Measurements from ENCODE around the gene KRT16. TPM values are rescaled to one million over a fixed set of nuclear protein-coding genes. Genes with fewer than 3 reads are reported as not detected.

Gene KRT16
- total and polyA plus RNA-seq, 2 of the 8 experiments (the other 6 are each of a cell fraction or from before 2014, with no cell fraction given), result not detected

- no peak overlapping the region for H3K56ac ChIP-seq (replicated peaks; ENCODE audit: insufficient read length, low read depth, low read length)
- H3K4me1 ChIP-seq (replicated peaks in 1 of 4; ENCODE audit: control insufficient read depth in 3 of 4, insufficient read depth in 4 of 4, low read length in 3 of 4), result peaks cover 0 to 19% (median 4%) of the 10 kb centered on the region in 4 experiments; a peak in 2 of 7 replicates
- no peak overlapping the region for H3K27ac ChIP-seq (ENCODE audit: low read depth, low read length)
- H2BK20ac ChIP-seq (ENCODE audit: low read length), result no peak overlapping the region
- H2BK5ac ChIP-seq (ENCODE audit: low read depth, low read length), result no peak overlapping the region
- no peak overlapping the region for H2AFZ ChIP-seq (ENCODE audit: low read length)
- no peak overlapping the region for H4K91ac ChIP-seq (replicated peaks; ENCODE audit: insufficient read length, low read length)
- ChIA-PET CTCF (ENCODE audit: partially characterized antibody) (interaction anchor here (1.6 to 4.9 kb wide), 3 partner anchors 9 to 89 kb away, joined by 4 to 50 read pairs (median 15); no protein-coding TSS in a partner anchor), POLR2A (ENCODE audit: partially characterized antibody) (interaction anchor here (0.6 kb wide), 1 partner anchor 112 kb away, joined by 3 read pairs; no protein-coding TSS in a partner anchor)
- FAIRE-seq, result no peak
- H3K9me3 ChIP-seq (ENCODE audit: insufficient read depth in 2 of 2, low read depth in 1 of 2, low read length in 1 of 2), result no peaks in the 10 kb centered on the region
- H3K4ac ChIP-seq (replicated peaks; ENCODE audit: insufficient read length, low read depth, low read length), result no peak overlapping the region
- H2BK15ac ChIP-seq (ENCODE audit: low read length), result no peak overlapping the region
- peaks cover 4% of the 10 kb centered on the region; the same call in 1 of the 2 replicates for H3K23me2 ChIP-seq (ENCODE audit: low read depth, low read length)
- DNase-seq (ENCODE audit: low read depth in 1 of 2, low spot score in 2 of 2), result no peak
- no peak overlapping the region for H4K8ac ChIP-seq (ENCODE audit: extremely low read depth, insufficient read depth, low read length)
- no peak overlapping the region for H3K4me3 ChIP-seq (ENCODE audit: extremely low read depth in 1 of 4, insufficient read depth in 2 of 4, low read depth in 3 of 4, low read length in 4 of 4)
- no peaks in the 10 kb centered on the region for H3K79me1 ChIP-seq (ENCODE audit: low read depth, low read length)
- H4K20me1 ChIP-seq (replicated peaks in 1 of 2; ENCODE audit: control insufficient read depth in 1 of 2, insufficient read depth in 2 of 2, low read length in 2 of 2), result peaks cover 0 to 4% of the 10 kb centered on the region in 2 experiments
- H3K27me3 ChIP-seq (replicated peaks in 1 of 4; ENCODE audit: control insufficient read depth in 3 of 4, extremely low read depth in 1 of 4, insufficient read depth in 3 of 4, low read length in 3 of 4), result peaks cover 0 to 3% (median 0%) of the 10 kb centered on the region in 4 experiments; a peak in 1 of 7 replicates
- H2BK12ac ChIP-seq (ENCODE audit: low read depth, low read length), result no peak overlapping the region
- no peak overlapping the region for H2BK120ac ChIP-seq (replicated peaks; ENCODE audit: low read depth, low read length)
- no peak overlapping the region for H2AK5ac ChIP-seq (ENCODE audit: low read depth, low read length)
- no peak overlapping the region for H3K18ac ChIP-seq (ENCODE audit: extremely low read depth, low read length)
- H3K23ac ChIP-seq (ENCODE audit: insufficient read length), result no peak overlapping the region
- no peak overlapping the region for H3K4me2 ChIP-seq (ENCODE audit: insufficient read depth in 1 of 2, low read depth in 2 of 2, low read length in 2 of 2)
- H3K36me3 ChIP-seq (ENCODE audit: control insufficient read depth in 2 of 4, insufficient read depth in 4 of 4, low read length in 3 of 4), result no peaks in the 10 kb centered on the region
- WGBS, 2 experiments (ENCODE audit: extremely low coverage in 1 of 2, insufficient coverage in 1 of 2, insufficient read length in 1 of 2, insufficient replicate concordance in 2 of 2, low coverage in 1 of 2, low lambda C conversion rate in 2 of 2, missing lambda C conversion rate in 1 of 2), result 67% methylated on average over 1 of the region's 5 CpGs; no CpG with 5 or more reads in 1 of the 2 experiments
- no peak overlapping the region for H3K9ac ChIP-seq (replicated peaks in 1 of 4; ENCODE audit: extremely low read depth in 1 of 4, low read depth in 3 of 4, low read length in 3 of 4)
- H3K14ac ChIP-seq (ENCODE audit: insufficient read length), result no peak overlapping the region
- no peaks in the 10 kb centered on the region for H3K79me2 ChIP-seq (ENCODE audit: control insufficient read depth in 1 of 2, insufficient read depth in 2 of 2, low read length in 2 of 2)
- no peak for TF ChIP-seq EGR1 (IDR thresholded peaks at IDR 0.05; ENCODE audit: borderline replicate concordance, low read depth, low read length)
- TF ChIP-seq POLR2AphosphoS5 (IDR thresholded peaks at IDR 0.05; ENCODE audit: low read depth, low read length), result no peak
- no peak for TF ChIP-seq POLR2A (IDR thresholded peaks at IDR 0.05; ENCODE audit: control extremely low read depth in 1 of 2, low read depth in 2 of 2, low read length in 2 of 2)
- H4K5ac ChIP-seq (ENCODE audit: insufficient read length, low read depth, low read length), result no peak overlapping the region
These were observed 25.6 kb upstream of the KRT16 start for GRCh38 chr17:41638194-41638593.

Data from H1 (cell line).